GM23338 (cell line): ENCODE data around the gene ITGA2. TPM values are rescaled to one million over a fixed set of nuclear protein-coding genes. Genes with fewer than 3 reads are reported as not detected.

Experiments
- ATAC-seq: fragments of 200-7000 bp; cut with Tn5 transposase; 3 replicates; pipeline ENCODE4 v1.9.1; 2020
- DNase-seq: peaks from one replicate; pipeline ENCODE4 v3.0.0-alpha.2; 2015; ENCODE audit warnings: low spot score
- H2AFZ ChIP-seq: fragments of 200-600 bp; sonication (generic); 2 replicates; pipeline ENCODE4 v1.8.0; 2016; ENCODE audit warnings: antibody characterized with exemption, mild to moderate bottlenecking, moderate library complexity
- H3F3A ChIP-seq: fragments of 200-600 bp; sonication (generic); replicated peaks from 2 replicates; pipeline ENCODE4 v1.8.0; 2017; ENCODE audit warnings: antibody characterized with exemption, mixed run types, low read depth
- H3K27ac ChIP-seq: fragments of 200-600 bp; sonication (generic); 2 replicates; pipeline ENCODE4 v1.6.1; 2016; ENCODE audit warnings: low read depth
- H3K27me3 ChIP-seq: fragments of 200-600 bp; sonication (generic); 2 replicates; pipeline ENCODE4 v1.8.0; 2016; ENCODE audit warnings: mild to moderate bottlenecking, mixed run types, moderate library complexity; ENCODE audit not compliant: insufficient read depth
- H3K36me3 ChIP-seq: fragments of 200-600 bp; sonication (generic); 2 replicates; pipeline ENCODE4 v1.8.0; 2016; ENCODE audit warnings: mild to moderate bottlenecking; ENCODE audit not compliant: insufficient read depth
- H3K4me1 ChIP-seq: fragments of 200-600 bp; sonication (generic); 2 replicates; pipeline ENCODE4 v1.8.0; 2016; ENCODE audit warnings: mild to moderate bottlenecking, moderate library complexity; ENCODE audit not compliant: insufficient read depth
- H3K4me2 ChIP-seq: fragments of 200-600 bp; sonication (generic); 2 replicates; pipeline ENCODE4 v1.7.1; 2017; ENCODE audit warnings: mixed run types
- H3K4me3 ChIP-seq: fragments of 200-600 bp; sonication (generic); 2 replicates; pipeline ENCODE4 v1.6.1; 2016; ENCODE audit warnings: mixed run types
- H3K79me2 ChIP-seq: fragments of 200-600 bp; sonication (generic); replicated peaks from 2 replicates; pipeline ENCODE4 v1.8.0; 2017; ENCODE audit warnings: mild to moderate bottlenecking; ENCODE audit not compliant: insufficient read depth
- H3K9me2 ChIP-seq: fragments of 200-600 bp; sonication (generic); 2 replicates; pipeline ENCODE4 v1.8.0; 2017; ENCODE audit not compliant: insufficient read depth
- H4K20me1 ChIP-seq: fragments of 200-600 bp; sonication (generic); replicated peaks from 2 replicates; pipeline ENCODE4 v1.8.0; 2017; ENCODE audit warnings: mild to moderate bottlenecking; ENCODE audit not compliant: insufficient read depth
- H3K27ac Mint-ChIP-seq: 2 replicates; pipeline ENCODE4 v1.8.0; 2020; ENCODE audit warnings: inconsistent platforms, mild to moderate bottlenecking, moderate library complexity, mixed read lengths
- H3K27me3 Mint-ChIP-seq: 3 replicates; pipeline ENCODE4 v1.8.0; 2022; ENCODE audit warnings: low read depth, mild to moderate bottlenecking, moderate library complexity, mixed read lengths, inconsistent platforms; ENCODE audit not compliant: insufficient read depth, poor library complexity
- H3K36me3 Mint-ChIP-seq: 3 replicates; pipeline ENCODE4 v1.8.0; 2021; ENCODE audit warnings: low read depth, mild to moderate bottlenecking, inconsistent platforms, moderate library complexity, mixed read lengths
- H3K4me1 Mint-ChIP-seq: 3 replicates; pipeline ENCODE4 v1.8.0; 2020; ENCODE audit warnings: mild to moderate bottlenecking, inconsistent platforms, mixed read lengths
- H3K4me3 Mint-ChIP-seq: 3 replicates; pipeline ENCODE4 v1.8.0; 2021; ENCODE audit warnings: moderate library complexity, mild to moderate bottlenecking, inconsistent platforms, mixed read lengths
- H3K9me3 Mint-ChIP-seq: 3 replicates; pipeline ENCODE4 v1.8.0; 2020; ENCODE audit warnings: moderate library complexity, mild to moderate bottlenecking, inconsistent platforms, mixed read lengths
- CREB1 ChIP-seq: fragments of 250-450 bp; sonication (Bioruptor Pico); IDR thresholded peaks from 2 replicates; pipeline ENCODE4 v1.5.0; 2020; ENCODE audit warnings: low read depth, mild to moderate bottlenecking, moderate library complexity
- EZH2phosphoT487 ChIP-seq: fragments of 200-600 bp; sonication (generic); IDR thresholded peaks from one replicate; pipeline ENCODE4 v1.8.1; 2018; ENCODE audit warnings: antibody characterized with exemption; ENCODE audit not compliant: unreplicated experiment
- NANOG ChIP-seq: IDR thresholded peaks from 2 replicates; pipeline ENCODE4 v1.6.1; 2016; ENCODE audit warnings: antibody characterized with exemption, borderline replicate concordance
- STAT1 ChIP-seq: IDR thresholded peaks from one replicate; pipeline ENCODE4 v1.6.1; 2016; ENCODE audit warnings: antibody characterized with exemption; ENCODE audit not compliant: unreplicated experiment
- ZNF114 ChIP-seq: fragments of 250-450 bp; sonication (Bioruptor Pico); IDR thresholded peaks from 2 replicates; pipeline ENCODE4 v1.5.0; 2020; ENCODE audit warnings: mild to moderate bottlenecking, moderate library complexity
- ZNF331 ChIP-seq: fragments of 250-450 bp; sonication (Bioruptor Pico); IDR thresholded peaks from 2 replicates; pipeline ENCODE4 v1.5.0; 2020; ENCODE audit warnings: low read depth, mild to moderate bottlenecking, moderate library complexity
- ZNF462 ChIP-seq: fragments of 250-450 bp; sonication (Bioruptor Pico); IDR thresholded peaks from 2 replicates; pipeline ENCODE4 v1.5.0; 2020; ENCODE audit warnings: mild to moderate bottlenecking, moderate library complexity
- polyA plus RNA-seq: library from polyadenylated mRNA; unstranded; fragments of >200 nt; fragmentation: Nextera tagmentation; extraction: Ambion mirVana; gene quantifications from 2 replicates; pipeline ENCODE4 v1.2.1, GENCODE V29; 2016
- total RNA-seq: library from RNA; depleted of rRNA; stranded (reverse); fragments of >200 nt; shearing (Covaris generic); gene quantifications from 2 replicates; pipeline ENCODE4 v1.2.3, GENCODE V29; 2014
- TF ChIP-seq, protein P1 (sequence below), 2 experiments: fragments of 200-600 bp in 1 of 2; sonication (generic) in 1 of 2; conservative IDR thresholded peaks; 2 replicates each; pipeline versions ENCODE4 v1.5.1 to v1.6.1; 2016 to 2017; ENCODE audit warnings: antibody characterized with exemption in 2 of 2, low read depth in 2 of 2, mild to moderate bottlenecking in 2 of 2, moderate library complexity in 1 of 2
- TF ChIP-seq, protein P2 (sequence below): IDR thresholded peaks from one replicate; pipeline ENCODE4 v1.6.1; 2018; ENCODE audit warnings: antibody characterized with exemption; ENCODE audit not compliant: unreplicated experiment

Gene ITGA2
- total and polyA plus RNA-seq, 2 experiments from 2014 or later: 2.6 to 7.1 TPM

DNA sequence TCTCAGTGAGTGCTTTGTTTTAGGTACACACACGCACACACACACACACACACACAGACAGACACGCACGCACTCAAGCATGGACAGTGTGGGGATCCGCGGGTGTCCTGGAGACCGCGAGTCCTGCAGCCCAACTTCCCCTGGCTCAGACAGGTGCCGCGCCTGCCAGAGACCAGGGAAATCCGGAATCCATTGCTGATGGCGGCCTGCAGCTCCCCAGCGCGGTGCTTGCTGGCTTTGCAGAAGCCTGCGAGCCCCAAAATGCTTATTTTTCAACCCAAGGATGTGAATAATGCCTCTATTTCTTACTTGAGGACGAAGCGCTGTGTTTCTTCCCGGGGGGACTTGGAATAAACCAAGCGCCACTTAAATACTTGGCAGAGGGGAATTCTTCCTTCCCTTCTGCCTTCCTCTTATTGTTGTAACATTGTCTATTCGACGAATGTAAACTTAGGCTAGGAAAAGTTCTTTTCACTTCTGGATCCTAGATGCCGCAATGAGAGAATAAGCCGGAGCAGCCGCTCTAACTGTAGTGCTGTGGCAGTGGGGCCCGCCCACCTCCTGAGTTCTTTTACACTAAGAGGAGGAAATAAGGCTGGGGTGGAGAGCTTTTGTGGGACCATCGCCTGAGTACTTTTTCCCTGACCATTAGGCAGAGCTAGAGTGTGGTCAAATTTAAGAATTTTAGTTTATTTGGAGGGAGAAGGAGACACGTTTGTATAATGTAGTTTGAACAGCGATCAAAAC lies 802 bp downstream of the ITGA2 start:
- Histone ChIP-seq H3K27me3 (peaks cover 26% of the 10 kb centered on the region), H3K4me2 (peak overlapping the region; percentile 87), H3K79me2 (no peaks in the 10 kb centered on the region), H3F3A (no peaks in the 10 kb centered on the region; the same call in 1 of the 2 replicates), H3K9me2 (no peaks in the 10 kb centered on the region; the same call in 1 of the 2 replicates), H4K20me1 (no peaks in the 10 kb centered on the region; the same call in 1 of the 2 replicates), H2AFZ (peak overlapping the region; percentile 94), H3K4me1 (peaks cover 9% of the 10 kb centered on the region), H3K27ac (no peak overlapping the region), H3K4me3 (peak overlapping the region; percentile 88), H3K36me3 (no peaks in the 10 kb centered on the region)
- DNase-seq: peak; percentile 71
- Mint-ChIP-seq H3K27ac (no peak overlapping the region), H3K9me3 (no peaks in the 10 kb centered on the region), H3K27me3 (peaks cover 11% of the 10 kb centered on the region), H3K36me3 (no peaks in the 10 kb centered on the region), H3K4me1 (peaks cover 10% of the 10 kb centered on the region; the same call in 2 of the 3 replicates), H3K4me3 (peak overlapping the region; percentile 85)
- no peak for TF ChIP-seq EZH2phosphoT487
- TF ChIP-seq, protein P1, sequence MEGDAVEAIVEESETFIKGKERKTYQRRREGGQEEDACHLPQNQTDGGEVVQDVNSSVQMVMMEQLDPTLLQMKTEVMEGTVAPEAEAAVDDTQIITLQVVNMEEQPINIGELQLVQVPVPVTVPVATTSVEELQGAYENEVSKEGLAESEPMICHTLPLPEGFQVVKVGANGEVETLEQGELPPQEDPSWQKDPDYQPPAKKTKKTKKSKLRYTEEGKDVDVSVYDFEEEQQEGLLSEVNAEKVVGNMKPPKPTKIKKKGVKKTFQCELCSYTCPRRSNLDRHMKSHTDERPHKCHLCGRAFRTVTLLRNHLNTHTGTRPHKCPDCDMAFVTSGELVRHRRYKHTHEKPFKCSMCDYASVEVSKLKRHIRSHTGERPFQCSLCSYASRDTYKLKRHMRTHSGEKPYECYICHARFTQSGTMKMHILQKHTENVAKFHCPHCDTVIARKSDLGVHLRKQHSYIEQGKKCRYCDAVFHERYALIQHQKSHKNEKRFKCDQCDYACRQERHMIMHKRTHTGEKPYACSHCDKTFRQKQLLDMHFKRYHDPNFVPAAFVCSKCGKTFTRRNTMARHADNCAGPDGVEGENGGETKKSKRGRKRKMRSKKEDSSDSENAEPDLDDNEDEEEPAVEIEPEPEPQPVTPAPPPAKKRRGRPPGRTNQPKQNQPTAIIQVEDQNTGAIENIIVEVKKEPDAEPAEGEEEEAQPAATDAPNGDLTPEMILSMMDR (conservative IDR thresholded peaks at IDR 0.05; ENCODE audit: low read depth in 2 of 2): peak; percentile 21 to 47; a peak in 3 of 4 replicates
- TF ChIP-seq ZNF331 (CRISPR knock-in tag): no peak
- TF ChIP-seq, protein P2, sequence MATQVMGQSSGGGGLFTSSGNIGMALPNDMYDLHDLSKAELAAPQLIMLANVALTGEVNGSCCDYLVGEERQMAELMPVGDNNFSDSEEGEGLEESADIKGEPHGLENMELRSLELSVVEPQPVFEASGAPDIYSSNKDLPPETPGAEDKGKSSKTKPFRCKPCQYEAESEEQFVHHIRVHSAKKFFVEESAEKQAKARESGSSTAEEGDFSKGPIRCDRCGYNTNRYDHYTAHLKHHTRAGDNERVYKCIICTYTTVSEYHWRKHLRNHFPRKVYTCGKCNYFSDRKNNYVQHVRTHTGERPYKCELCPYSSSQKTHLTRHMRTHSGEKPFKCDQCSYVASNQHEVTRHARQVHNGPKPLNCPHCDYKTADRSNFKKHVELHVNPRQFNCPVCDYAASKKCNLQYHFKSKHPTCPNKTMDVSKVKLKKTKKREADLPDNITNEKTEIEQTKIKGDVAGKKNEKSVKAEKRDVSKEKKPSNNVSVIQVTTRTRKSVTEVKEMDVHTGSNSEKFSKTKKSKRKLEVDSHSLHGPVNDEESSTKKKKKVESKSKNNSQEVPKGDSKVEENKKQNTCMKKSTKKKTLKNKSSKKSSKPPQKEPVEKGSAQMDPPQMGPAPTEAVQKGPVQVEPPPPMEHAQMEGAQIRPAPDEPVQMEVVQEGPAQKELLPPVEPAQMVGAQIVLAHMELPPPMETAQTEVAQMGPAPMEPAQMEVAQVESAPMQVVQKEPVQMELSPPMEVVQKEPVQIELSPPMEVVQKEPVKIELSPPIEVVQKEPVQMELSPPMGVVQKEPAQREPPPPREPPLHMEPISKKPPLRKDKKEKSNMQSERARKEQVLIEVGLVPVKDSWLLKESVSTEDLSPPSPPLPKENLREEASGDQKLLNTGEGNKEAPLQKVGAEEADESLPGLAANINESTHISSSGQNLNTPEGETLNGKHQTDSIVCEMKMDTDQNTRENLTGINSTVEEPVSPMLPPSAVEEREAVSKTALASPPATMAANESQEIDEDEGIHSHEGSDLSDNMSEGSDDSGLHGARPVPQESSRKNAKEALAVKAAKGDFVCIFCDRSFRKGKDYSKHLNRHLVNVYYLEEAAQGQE: no peak
- no peak for TF ChIP-seq CREB1
- ATAC-seq: peak; percentile 73

DNA sequence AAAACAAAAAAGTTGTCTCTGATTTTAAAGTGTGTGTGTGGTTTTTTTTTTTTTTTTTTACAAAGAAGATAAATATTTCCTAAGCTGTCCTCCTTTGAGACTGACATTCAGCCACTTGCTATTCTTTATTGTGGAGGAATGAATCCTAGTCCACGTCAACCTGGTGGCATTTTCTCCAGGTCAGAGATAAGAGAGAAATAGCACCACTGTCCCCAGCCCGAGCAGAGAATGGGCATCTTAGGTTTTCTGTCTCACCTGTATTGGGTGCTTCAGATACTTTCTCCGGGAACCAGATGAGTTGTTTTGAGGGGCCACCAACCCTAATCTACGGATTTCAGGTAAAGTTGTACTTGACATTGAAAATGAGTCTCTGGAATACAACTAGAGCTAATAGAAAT lies 1.4 kb downstream of the ITGA2 start:
- Histone ChIP-seq H4K20me1 (no peaks in the 10 kb centered on the region; the same call in 1 of the 2 replicates), H3K27me3 (peaks cover 26% of the 10 kb centered on the region), H3K79me2 (no peaks in the 10 kb centered on the region), H3K27ac (no peak overlapping the region), H3K4me3 (peak overlapping the region; percentile 88), H3K4me2 (peak overlapping the region; percentile 87), H3K4me1 (peaks cover 9% of the 10 kb centered on the region), H2AFZ (peak overlapping the region; percentile 94; the same call in 1 of the 2 replicates), H3K9me2 (no peaks in the 10 kb centered on the region; the same call in 1 of the 2 replicates), H3K36me3 (no peaks in the 10 kb centered on the region), H3F3A (no peaks in the 10 kb centered on the region; the same call in 1 of the 2 replicates)
- peaks cover 11% of the 10 kb centered on the region for H3K27me3 Mint-ChIP-seq
- peak overlapping the region; percentile 85 for H3K4me3 Mint-ChIP-seq
- no peak for TF ChIP-seq STAT1
- TF ChIP-seq NANOG: no peak
- no peak for TF ChIP-seq ZNF462
- no peak for TF ChIP-seq ZNF114
- no peaks in the 10 kb centered on the region for H3K9me3 Mint-ChIP-seq
- peaks cover 10% of the 10 kb centered on the region; the same call in 2 of the 3 replicates for H3K4me1 Mint-ChIP-seq
- DNase-seq: no peak
- no peak overlapping the region for H3K27ac Mint-ChIP-seq
- no peak for ATAC-seq
- no peaks in the 10 kb centered on the region for H3K36me3 Mint-ChIP-seq
